Stimulated activated CD8-positive, alpha-beta memory T cell treated with anti-CD3 and anti-CD28 coated beads, Interleukin-15, amount 100 ng/mL, for 1 hour (primary cell): ENCODE data around the gene AKT3.

Experiments used
- DNase-seq: peaks from one replicate; pipeline ENCODE4 v3.0.0-alpha.2; 2020; ENCODE audit warnings: low read depth

Gene AKT3

DNA sequence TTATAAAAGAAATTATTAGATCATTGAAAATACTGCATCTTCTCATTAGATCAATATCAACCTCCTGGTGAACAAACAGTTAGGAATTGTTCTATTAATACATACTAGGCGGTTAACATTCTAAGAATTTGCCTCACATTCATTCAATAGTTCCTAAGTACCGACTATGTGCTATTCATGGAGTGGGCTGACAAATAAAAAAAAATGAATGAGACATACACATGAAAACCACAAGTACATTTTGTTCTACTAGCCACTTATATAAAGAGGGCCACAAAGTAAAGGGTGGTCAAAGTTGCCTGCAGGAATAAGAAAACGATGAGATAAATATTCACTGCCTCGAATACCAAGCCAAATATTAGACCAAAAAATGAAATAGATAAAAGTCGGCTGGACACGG, 299.8 kb downstream of the AKT3 start:
- DNase-seq = no peak

DNA sequence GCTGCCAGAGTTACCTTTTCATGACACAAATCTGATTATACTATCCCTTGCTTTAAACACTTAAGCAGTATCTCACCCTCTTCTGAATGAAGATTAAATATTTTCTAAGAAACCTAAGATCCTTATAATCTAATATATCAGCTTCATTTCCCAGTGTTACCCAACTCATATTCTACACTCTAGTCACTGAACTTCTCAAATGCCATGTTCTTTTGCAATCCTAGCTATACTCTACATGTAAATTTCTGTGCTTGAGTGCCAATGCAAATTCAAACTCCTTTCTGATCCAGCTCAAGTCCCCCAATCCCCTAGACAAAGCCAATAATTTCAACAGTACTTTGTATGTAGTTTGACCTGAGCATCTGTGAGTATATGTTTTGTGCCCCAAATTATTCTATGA, 300.3 kb downstream of the AKT3 start:
- no peak for DNase-seq

DNA sequence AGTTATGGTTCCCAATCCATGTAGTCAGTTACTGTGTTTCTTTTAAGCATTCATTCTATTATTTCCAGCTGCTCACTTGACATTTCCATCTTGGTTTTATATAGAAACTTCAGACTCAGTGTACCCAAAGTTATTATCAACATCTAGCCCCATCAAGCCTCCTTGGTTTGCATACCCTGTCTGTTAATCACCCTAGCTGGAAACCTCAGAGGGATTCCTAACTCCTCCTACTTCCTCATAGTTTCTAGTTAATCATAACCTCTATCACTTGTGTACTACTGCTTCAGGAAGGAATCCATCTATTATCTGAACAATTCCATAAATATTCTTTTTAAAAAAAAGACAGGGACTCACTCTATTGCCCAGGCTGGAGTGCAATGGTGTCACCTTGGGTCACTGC, 300.9 kb downstream of the AKT3 start:
- no peak for DNase-seq

DNA sequence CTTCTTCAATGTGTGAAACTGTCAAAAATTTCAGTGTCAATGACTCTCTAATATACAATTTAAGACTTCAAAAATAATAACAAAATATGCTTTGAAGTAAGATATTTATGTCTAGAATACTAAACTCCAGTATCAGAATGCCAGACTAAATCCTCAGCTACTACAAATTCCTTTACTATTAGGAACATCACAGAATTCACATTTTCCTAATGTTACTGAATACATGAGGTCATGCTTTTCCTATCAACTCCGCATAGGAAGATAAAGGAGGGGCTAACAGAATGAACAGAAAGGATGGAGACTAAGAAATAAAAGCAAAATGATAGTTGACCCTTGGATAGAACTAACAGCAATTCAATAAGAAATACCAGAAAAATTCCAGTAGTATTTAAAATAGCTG, 301.5 kb downstream of the AKT3 start:
- DNase-seq = no peak

DNA sequence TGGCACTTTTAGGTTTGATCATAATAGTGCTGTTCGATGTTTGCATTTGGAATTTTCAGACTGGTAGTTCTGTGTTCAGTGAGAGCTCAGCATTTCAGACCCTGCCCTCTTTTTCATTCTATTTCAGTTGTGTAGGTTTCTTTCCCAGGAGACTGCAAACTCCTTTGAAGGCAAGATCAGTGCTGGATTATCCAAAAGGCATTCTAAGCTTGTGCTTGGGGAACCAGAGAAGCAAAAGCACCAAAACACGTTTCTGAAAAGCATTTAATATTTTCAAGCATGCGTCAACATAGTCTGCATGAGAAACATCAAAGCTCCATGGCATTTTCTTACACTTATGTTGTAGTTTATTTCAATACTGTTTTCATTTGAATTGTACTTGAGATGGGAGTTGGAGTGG, 302.2 kb downstream of the AKT3 start:
- DNase-seq = no peak

- no peak for DNase-seq
Observed at GRCh38 chr1:243546457-243546856, 303.6 kb downstream of the AKT3 start.

DNA sequence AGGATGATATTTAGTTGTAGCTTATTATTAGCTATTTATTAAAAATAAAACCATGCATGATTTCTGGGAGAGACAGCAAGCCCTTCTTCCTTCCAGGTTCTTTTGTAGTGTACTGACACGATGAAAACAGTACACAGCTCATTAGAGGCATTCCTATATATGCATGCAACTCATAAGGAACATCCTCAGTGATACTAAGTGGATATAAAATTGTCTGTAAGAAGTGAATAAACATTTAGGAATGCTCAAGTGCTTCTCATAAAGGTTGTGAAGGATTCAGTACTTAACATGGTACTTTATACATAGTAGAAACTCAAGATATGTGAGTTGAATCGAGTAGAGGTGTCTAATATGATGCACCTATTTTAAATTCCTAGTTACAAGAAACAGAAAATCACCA, 306.5 kb downstream of the AKT3 start:
- no peak for DNase-seq

DNA sequence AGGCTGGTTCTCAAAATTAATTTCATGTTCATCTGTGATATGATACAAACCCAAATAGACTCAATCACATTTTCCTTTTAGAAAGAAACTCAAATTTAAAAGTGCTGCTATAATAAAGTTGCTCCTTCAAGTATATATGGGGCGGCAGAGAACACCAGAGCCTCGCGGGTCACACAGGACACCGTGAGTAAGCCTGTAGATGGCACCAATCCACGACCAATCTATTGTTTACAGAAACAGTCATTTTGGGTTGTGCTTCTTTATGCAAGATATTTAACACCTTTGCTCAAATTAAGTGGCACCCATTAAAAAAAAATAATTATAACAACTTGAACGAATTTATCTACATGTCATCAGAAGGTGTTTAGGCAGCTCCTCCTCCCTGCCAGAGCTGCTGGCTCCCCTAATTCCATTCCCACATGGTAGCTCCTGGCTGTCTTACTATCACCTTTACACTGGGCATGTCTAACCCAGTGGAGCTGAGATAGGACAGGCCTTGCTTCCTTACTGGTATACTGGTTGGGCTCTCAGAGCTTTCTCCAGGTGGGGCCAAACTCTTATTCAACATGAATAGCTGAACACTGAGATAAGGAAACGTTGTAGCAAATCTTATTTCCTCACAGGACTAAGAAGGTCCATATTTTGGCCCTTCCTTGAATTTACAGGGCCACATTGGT, 307.2 kb downstream of the AKT3 start:
- no peak for DNase-seq

GRCh38 chr1:243539636-243540035, 310.4 kb downstream of the AKT3 start:
- no peak for DNase-seq

GRCh38 chr1:243535014-243535413, 315.0 kb downstream of the AKT3 start:
- DNase-seq = no peak

GRCh38 chr1:243529512-243529911, 320.5 kb downstream of the AKT3 start:
- DNase-seq = no peak

GRCh38 chr1:243528459-243529121, 321.5 kb downstream of the AKT3 start:
- DNase-seq = no peak

DNA sequence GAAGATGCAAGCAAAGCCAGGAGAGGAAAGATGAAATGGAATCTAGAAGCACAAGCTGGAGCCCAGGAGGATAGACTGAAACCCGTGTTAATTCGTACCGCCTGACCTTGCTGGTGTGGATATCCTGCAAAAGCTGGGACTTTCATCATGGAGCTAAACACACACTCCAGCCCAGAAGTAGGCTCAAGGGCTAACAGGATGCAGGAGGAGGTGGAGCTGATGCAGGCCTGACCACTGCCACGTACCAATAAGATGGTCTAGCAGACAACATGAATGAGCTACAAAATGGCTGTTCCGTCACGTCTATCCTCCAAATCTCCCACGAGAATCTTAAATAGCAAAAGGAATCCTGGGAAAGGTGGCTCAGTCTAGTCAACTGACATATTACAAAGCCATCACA, 323.9 kb downstream of the AKT3 start:
- DNase-seq = no peak

- no peak for DNase-seq
Observed at GRCh38 chr1:243525085-243525487, 325.0 kb downstream of the AKT3 start.

- DNase-seq = no peak
Observed at GRCh38 chr1:243523766-243524165, 326.3 kb downstream of the AKT3 start.

DNA sequence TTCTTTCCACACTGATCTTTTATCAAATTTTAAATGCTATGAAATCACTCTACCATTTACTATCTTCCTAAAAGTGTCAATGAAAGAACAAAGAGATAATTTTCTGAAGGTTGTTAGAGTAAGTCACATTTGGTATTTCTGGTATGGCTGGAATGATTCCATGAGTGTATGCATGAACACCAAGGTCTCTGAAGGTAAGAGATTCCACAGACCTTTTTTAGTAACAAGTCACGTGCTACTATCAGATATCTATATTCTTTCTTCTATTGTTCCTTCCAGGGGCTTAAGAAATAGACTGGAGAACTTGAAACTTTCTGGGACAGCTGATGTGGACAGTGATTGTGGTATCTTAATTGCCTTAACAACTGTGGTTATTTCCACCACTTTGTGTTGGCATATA, 329.2 kb downstream of the AKT3 start:
- no peak for DNase-seq

DNA sequence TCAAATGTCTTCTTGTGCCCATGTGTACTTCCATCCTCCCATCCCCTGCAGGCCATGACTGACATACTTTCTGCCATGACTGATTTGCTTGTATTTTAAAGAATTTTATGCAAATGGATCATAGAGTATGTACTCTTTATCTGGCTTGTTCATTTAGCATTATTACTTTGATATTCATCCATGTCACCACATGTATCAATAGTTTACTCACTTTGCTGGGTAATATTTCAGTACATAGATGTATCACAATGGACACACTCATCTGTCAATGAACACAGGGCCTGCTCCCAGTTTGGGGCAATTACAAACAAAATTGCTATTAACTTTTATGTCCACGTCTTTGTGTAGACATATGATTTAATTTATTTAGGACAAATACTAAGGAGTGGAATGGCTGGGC, 335.1 kb downstream of the AKT3 start:
- DNase-seq = no peak

GRCh38 chr1:243513726-243514491, 336.1 kb downstream of the AKT3 start:
- DNase-seq = no peak

DNA sequence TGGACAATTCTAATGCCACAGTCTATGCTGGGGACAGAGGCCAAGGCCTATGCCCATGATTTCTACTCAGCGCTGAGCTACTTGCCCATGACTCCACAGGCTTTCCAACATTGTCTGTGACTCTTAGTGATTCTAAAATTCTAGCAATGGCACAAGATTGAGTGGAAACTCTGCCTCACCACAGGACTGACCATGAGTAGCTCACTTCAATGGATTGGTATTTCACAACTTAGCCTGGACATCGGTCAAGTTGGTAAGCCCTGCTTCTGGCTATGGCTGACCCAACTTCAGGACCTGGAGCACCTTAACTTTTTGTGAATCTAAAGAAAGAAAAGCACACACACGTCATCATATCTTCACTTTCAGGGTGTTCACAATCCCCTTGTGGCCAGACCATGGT, 339.1 kb downstream of the AKT3 start:
- DNase-seq = no peak

- no peak for DNase-seq
Observed at GRCh38 chr1:243508943-243509342, 341.1 kb downstream of the AKT3 start.

DNA sequence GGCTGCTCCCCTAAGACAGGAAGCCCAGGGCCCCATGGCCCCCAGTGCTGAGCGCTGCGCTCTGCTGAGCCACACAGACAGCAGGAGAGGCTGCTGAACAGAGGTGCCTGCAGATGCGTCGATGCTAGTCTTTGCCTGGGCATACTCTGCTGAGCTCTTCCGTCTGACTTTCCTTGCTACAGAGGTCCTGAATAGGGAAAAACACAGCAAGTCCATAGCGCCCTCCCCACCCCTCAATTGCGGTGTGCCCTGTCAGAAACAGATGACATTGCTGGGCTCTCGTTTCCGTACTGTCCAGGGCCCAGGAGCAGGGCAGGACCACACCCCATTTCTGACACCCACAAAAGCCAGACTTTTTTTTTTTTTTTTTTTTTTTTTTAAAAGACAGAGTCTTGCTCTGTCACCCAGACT, 341.7 kb downstream of the AKT3 start:
- no peak for DNase-seq

DNA sequence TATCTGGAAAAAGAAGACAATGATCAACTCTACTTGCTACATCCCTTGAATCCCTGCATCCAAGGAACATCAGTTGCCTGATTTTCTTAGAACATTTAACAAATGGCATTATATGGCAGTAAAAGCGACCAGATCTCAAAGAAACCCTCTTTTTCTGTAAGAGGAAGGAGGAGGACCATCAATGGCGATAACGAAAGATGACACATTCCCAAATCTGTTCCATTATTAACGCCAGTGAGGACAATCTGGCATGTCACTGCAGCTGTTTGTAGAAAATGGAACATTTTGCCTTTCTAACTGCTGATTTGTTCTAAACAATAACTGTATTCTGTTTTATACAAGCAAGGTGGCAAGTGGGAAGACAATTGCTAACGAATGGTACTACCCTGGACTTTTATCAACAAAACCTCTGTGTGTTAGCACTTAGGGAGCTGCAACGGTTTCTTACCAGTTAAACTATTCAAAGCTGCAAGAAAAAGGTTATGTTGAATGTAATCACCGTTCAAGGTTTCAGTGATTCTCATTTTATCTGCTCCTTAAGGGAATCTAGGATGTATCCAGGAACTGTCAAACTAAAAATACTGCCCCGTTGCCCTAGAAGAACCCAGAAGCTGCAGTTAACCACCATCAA, 342.3 kb downstream of the AKT3 start:
- no peak for DNase-seq
